ENCODE measurements around the gene TADA2A.
"Not testable (repeated sequence)": the region's sequence is repeated elsewhere in the genome, so short reads cannot be mapped to it uniquely, and the experiment has no call there.

Gene TADA2A

DNA sequence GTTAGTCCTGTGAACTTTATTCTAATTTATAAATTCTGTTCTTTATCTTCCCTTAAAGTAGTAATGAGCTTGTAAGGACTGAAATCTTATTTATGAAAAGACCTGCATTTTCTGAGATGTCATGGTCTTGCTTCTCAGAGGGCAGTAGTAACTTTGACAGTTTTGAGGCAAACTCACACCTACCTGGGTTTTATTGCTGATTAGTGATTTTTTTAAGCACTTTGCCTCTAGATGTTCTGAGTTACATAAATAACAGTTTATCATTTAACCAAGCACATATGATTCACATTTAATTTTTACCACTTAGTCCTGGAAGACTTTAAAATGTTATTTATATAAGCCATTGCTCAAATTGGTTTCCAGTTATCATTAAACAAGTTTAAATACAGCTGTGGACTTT is 93.7 kb downstream of the TADA2A start:
- no peak for FAIRE-seq

DNA sequence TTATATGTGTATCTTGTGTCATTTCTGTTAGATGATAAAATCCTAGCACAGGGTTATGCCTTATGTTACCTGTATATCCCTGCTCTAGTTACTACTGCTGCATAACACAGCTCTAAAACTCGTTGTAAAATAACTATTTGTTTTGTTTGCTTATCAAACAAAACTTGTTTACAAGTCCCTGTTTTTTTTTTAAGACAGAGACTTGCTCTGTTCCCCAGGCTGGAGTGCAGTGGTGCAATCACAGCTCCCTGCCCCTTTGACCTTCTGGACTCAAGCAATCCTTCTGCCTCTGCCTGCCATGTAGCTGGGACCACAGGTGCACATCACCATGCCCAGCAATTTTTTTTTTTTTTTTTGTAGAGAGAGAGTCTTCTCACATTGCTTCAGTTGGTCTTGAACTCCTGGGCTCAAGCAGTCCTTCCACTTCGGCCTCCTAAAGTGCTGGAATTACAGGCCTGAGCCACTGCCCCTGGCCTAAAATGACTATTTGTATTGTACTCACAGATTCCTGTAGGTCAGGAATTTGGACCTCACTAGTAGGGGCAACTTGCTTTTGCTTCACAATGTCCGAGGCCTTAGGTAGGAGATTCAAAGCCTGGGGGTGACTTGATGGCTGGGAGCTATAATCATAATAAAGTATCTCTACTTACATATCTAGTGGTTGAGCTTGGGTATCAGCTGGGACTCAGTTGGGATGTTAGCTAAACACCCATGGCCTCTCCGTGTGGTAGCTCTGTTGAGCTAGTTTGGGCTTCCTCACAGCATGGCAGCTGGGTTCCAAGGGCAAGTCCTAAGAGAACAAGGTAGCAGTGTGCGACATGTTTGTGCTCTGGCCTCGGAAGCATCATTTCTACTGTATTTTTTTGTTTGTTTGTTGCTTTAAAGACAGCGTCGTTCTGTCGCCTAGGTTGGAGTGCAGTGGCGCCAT is 95.6 kb downstream of the TADA2A start:
- FAIRE-seq = no peak

DNA sequence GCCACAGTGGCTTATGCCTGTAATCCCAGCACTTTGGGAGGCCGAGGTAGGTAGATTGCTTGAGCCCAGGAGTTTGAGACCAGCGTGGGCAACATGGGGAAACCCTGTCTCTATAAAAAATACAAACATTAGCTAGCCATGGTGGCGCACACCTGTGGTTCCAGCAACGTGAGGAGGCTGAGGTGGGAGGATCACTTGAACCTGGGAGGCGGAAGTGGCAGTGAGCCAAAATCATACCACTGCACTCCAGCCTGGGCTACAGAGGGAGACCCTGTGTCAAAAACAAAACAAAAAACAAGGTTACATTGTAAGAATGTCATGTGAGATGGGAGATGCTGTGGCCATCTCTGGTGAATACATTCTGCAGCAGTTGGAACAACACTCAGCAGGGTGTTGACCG is 96.5 kb downstream of the TADA2A start:
- FAIRE-seq = no peak

DNA sequence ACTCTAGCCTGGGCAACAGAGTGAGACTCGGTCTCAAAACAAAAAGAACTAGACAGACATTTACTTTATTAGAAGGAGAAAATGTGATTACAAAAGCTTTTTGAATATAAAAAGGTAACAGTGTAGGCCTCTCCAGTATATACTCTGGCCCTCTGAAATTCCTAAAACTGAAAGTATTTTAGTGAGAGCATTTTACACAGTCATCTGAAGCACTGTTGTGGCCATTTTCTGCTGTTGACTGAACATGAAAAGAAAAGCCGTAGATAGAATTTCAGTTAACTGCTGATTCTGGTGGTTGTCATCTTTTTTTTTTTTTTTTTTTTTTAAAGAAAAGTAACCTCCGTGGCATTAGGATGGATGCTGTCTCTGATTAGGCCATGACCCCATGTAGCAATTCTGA is 98.6 kb downstream of the TADA2A start:
- no peak for FAIRE-seq

DNA sequence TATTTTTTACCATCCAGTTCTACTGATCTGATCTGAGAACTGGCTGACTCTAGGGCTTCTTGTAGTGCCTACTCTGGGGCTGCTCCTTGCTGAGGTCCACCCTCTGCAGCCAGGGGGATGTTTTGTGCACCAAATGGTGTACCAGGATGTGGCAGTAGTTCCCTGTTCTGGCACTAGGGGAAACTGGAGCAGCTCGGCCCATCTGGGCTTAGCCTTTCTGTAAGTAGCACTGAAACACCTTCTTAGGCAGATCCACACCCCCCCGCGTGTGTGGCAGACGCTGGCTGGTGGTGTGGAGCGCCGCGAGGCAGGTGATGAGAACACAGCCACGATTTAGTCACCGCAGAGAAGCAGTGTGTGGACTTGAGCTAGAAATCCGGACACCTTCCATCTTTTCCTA is 100.0 kb downstream of the TADA2A start:
- no peak for FAIRE-seq

DNA sequence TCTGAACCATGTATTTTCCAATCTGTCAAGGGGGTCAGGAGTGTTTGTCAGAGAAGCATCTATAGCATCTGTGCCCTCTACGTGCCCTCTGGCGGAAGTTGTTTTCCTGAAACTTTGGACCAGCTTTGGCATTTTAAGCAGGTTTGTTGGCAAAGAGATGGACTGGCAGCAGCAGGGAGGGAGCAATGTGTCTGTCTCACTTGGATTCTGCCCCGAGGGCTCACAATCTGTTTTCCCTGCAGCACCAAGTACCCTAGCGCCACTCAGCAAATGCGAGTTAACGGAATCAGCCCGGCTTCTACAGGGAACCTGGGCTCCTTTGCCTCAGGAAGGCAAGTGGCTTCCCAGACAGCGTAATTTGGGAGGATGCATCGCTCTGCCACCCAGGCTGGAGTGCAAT is 100.4 kb downstream of the TADA2A start:
- FAIRE-seq = no peak

DNA sequence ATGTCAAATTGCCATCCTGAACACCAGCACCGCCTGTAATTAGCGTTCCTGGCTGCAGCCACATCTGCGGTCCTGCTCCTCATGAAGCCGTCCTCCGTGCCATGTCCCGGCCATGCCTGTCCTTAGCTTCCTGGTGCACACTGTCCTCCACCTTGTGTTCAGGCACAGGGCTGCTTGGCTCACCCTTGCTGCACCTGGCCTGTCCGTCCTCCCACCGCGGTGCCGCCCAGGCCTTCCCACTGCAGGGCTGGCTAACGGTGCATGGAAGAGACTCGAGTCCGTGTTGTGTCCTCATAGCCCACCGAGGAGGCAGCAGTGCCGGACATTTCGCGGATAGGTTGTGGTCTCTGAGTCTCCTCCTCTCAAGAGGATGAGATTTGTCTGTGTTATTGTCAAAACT is 103.4 kb downstream of the TADA2A start:
- no peak for FAIRE-seq

DNA sequence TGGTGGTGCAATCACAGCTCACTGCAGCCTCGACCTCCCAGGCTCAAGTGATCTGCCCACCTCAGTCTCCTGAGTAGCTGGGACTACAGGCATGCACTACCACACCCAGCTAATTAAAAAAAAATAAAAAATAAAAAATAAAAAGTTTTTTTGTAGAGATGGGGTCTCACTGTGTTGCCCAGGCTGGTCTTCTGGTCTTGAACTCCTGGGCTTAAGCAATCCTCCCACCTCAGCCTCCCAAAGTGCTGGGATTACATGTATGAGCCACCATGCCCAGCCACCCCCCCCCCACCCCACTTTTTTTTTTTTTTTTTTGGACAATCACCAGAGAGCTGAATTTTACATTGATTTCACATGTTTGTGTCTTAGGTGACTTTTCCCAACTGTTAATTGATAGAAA is 105.0 kb downstream of the TADA2A start:
- not testable (repeated sequence) for FAIRE-seq

DNA sequence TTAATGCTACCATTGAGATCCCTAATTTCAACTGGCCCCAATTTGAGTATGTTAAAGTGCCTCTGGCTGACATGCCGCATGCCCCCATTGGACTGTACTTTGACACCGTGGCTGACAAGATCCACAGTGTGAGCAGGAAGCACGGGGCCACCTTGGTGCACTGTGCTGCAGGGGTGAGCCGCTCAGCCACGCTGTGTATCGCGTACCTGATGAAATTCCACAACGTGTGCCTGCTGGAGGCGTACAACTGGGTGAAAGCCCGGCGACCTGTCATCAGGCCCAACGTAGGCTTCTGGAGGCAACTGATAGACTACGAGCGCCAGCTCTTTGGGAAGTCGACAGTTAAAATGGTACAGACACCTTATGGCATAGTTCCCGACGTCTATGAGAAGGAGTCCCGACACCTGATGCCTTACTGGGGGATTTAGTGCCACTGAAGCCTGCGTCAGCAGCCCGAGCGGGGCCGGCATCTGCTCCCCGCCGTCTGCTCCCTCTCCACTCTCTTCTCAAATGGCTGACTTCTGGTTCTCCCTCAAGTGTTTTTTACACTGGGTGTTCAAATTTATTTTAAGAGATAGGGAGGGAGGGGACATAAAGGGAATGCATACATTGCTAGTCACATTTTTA is 105.9 kb downstream of the TADA2A start:
- FAIRE-seq = no peak

DNA sequence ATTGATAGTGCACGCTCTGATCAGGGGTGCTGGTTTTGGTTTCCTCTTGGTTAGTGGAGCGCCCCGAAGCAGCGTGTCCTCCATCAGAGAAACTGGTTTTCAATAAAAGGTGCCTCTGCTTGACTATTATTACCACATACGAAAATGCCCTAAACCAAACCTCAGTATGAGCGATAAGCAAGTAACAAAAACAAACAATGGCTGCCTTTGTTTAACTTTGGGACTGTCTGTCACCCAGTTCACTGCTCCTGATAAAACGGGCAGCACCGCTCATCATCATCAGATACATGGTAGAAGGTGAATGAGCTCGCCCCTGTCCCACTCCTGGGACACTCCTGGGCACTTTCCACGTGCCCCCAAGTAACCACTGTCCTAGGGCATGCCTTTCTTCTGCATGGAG is 107.0 kb downstream of the TADA2A start:
- no peak for FAIRE-seq

DNA sequence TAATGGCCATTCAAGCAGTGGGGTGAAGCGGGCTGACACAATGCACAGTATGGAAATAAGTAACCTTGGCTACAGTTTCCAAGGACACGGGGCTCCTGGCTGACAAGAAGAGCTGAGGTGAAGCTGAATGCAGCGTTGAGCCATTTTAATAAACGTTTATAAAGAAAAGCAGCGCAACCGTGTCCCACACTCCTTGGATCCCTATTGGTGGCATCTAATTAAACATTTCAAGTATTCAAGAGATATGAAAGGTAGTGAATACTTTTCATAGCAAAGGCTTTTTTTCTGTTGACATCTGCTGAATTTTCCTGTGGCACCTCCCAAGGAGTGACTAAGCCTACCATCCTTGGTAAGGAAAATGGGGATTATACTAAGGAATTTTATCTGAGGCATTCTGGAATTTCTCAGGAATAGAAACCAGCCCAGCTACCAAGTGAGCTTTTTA is 109.5 kb downstream of the TADA2A start:
- no peak for FAIRE-seq

DNA sequence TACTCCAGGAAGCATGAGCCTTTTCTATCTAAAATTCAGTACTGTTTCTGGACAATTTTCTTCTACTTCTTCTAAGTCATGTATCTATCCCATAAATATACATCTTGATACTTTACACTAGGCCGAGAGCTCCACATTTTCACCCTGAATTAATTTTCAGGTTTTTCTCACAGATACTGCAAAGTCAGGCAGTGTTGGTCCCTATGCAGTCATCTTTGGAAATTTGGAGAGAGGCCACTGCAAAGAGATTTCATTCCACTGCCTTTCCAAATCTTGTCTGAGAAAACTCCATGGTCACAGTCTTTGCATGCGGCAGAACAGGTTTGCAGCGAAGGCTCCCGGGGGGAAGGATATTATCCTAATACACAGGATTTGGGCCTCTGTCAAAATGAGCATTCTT is 111.2 kb downstream of the TADA2A start:
- FAIRE-seq = no peak

DNA sequence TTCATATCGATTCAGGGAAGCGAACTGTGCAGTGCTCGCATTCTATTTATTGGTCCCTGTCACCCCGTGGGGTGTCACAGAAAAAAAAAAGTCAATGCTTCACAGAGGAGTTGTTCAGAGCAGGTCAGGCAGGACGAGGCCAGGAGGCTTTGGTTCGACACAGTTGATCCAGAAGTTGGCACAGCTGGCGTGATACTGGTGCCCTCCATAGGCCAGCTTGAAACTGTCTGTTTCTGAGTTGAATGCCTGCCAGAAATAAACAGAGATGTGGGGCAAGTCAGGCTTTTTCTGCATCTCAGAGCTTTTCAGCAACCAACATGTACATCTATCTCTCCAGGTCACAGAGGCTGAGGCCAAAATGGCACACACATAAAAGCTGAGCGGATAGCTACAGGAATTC is 112.1 kb downstream of the TADA2A start:
- no peak for FAIRE-seq

DNA sequence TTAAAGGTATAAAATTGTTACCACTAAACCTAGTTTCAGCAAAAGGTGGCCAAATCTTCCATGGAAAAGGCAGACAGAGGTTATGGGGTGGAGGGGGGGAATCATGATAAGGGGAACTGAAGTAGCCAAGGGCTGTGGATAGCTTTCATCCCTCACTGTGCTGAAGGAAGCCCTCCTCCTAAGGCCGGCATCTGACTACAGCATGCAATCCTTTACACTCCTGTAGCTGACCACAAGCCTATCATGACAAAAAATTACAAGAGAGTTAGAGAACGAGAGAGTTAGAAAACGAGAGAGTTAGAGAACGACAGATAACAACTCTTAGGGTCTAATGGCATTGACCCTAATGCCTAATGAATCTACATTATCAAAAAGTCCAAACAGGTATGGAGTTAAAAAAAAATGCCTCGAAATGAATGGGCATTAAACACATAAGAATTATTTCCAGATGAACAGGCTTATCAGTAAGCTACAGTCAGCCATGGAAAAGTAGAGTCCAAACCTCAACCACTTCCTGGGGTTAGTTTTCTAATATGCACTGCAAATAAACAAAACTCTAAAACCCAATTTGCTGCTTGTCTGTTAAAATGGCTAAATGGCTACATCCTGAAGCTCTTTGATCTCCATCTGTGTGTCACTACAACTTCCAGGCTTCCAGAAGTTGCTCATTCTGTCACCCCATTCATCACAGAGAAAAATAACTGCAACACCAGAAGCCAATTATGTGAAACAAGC is 112.7 kb downstream of the TADA2A start:
- no peak for FAIRE-seq

DNA sequence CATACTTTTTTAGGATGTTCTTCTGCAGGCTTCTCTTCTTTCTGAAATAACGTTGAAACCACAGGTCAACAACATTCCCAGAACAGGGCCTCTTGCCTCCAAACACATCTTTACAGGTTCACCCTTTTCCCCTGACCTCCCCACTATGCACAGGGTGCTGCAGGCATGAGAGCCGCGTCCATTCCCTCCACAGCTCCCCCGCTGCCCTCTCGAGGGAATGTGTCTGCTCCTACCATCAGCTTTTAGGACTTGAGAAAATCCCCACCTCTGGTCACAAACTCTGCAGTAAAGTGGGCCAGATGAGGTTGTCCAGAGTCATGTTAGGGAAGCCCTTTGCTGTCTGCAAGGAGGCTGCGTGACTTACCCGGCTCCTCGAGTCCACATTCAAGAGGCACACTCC is 113.5 kb downstream of the TADA2A start:
- FAIRE-seq = no peak

DNA sequence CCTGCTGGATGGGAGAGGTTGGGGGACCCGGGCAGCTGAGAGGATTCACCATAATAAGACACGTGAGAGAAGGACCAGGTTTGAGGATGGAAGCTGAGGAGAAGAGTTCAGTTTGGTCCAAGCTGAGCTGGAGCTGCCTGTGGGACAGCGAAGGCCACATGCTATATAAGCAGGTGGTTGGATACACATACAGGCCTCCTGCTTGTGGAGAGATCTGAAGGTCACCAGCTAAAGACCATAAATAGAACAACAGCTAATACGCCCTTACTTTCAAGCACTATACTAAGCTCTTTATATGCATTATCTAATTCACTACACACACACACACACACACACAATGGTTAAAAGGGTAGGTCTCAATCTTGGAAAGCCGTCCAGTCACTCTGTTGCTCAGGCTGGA is 115.1 kb downstream of the TADA2A start:
- no peak for FAIRE-seq

DNA sequence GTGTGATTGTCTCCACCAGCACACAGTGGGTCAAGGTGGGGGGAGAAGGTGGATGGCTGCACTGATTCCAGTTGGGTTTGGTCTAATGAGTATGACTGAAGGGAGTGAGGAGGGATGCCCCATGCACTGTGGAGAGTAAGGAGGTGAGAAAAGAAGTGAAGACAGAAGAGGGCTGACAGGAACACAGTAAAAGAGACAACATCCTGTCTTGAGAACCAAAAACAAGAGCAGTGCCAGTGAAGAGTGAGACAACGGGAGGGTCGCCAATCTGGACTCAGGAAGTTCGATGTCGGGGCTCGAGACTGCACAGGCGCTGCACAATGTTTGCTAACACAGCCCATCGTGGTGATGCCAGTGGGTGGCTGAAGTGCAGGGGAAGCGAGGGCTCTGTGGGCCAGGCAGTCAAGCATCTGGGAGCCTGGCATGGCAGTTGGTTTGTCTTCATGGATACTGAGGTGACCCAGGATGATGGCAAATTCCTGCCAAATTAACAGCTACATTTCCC is 117.1 kb downstream of the TADA2A start:
- no peak for FAIRE-seq

DNA sequence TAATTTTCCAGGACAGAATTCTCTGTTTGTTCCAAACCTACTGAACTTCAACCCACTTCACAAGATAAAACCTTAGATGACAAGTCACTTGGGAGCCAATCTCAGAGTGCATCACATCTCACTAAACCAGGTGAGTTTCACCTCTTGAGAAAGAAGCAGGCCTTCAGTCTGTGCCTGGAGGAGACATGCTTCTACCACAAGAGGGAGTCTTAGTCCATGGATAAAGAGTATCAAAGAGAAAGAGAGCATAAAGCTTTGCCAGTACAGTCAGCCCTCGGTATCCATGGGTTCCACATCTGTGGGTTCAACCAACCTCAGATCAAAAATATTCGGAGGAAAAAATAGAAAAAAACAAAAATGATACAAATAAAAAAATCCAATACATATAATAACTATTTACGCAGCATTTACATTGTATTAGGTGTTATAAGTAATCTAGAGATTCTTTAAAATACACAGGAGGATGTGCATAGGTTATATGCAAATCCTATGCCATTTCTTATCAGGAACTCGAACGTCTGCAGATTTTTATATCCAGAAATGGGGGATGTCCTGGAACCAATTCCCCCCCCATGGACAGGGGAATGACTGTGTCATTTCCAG is 120.7 kb downstream of the TADA2A start:
- no peak for FAIRE-seq
